ENCODE data around the gene CD40. TPM values are rescaled to one million over a fixed set of nuclear protein-coding genes. Genes with fewer than 3 reads are reported as not detected.
A peak's percentile ranks its signal among the peaks of the same experiment; 100 is the strongest.

Gene CD40
- total RNA-seq, 3 donors from 2014 or later, result 7.6 to 29.2 (median 10.6) TPM

DNA sequence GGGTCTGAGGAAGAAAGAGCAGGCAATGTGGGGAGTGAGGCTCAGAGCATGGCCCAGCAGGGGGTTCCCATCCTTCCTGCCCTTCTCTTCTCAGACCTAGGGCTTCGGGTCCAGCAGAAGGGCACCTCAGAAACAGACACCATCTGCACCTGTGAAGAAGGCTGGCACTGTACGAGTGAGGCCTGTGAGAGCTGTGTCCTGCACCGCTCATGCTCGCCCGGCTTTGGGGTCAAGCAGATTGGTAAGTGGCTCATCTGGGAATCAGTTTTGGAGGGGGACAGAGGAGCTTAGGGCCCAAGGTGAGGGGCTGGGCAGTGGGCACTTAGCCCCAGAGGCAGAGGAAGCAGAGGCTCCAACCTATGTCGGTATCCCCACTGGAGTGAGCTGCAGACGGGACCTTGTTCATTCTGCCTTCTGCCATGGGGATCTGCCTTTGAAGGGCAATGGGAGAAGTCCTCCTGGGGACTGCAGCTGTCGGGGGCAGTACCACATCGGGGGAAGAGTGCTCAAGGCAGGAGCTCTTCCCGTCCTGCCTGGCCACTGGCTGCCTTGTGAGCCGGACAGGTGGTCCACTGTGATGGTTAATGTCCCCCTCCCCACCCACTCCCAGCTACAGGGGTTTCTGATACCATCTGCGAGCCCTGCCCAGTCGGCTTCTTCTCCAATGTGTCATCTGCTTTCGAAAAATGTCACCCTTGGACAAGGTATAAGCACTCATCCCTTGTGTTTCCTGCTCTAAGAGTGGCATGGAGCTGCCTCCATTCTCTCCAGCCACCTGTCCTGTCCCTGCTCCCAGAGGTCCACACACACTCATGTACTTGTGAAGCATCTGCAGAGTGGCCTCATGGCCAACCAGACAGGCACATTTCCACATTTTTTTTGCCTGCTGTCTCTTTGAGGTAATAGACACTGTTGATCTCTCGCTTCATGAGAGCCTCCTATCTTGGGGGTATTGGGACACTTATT is 4.7 kb downstream of the CD40 start:
- Mint-ChIP-seq H3K36me3 (ENCODE audit: insufficient read depth) (peaks cover 7% of the 10 kb centered on the region), H3K9me3 (no peaks in the 10 kb centered on the region), H3K4me3 (no peak overlapping the region), H3K27me3 (ENCODE audit: low read depth) (peaks cover 3% of the 10 kb centered on the region), H3K4me1 (ENCODE audit: low read depth) (peaks cover 12% of the 10 kb centered on the region)
- DNase-seq (no peak), ATAC-seq (no peak)

GRCh38 chr20:46123482-46124245 is 5.5 kb downstream of the CD40 start:
- H3K4me1 Mint-ChIP-seq (ENCODE audit: low read depth), result peaks cover 7% of the 10 kb centered on the region
- DNase-seq, result no peak
- no peak for ATAC-seq
- peaks cover 3% of the 10 kb centered on the region for H3K27me3 Mint-ChIP-seq (ENCODE audit: low read depth)
- no peak overlapping the region for H3K4me3 Mint-ChIP-seq
- H3K9me3 Mint-ChIP-seq, result no peaks in the 10 kb centered on the region
- H3K36me3 Mint-ChIP-seq (ENCODE audit: insufficient read depth), result peaks cover 7% of the 10 kb centered on the region

DNA sequence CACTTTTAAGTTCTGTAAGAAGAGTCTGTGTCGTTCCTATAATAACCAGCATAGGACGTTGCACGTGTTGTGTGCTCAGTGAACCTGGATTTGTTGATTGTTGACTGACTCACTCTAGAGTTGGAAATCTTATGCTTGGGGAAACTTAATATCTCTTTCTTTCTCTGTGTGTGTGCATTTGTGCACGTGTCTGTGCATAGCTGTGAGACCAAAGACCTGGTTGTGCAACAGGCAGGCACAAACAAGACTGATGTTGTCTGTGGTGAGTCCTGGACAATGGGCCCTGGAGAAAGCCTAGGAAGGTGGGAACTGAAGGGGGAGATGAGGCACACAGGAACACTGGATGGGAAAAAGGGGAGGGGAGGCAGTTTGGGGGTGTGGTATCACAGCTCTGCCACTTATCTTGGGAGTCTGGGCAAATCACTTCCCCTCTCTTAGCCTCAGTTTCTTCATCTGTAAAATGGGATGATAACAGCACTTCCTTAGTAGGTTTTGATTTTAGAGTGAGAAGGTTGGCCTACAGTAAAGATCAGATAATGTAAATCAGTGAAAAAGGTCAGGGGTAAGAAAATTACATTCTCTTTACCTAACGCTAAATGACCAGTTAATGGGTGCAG is 8.4 kb downstream of the CD40 start:
- Mint-ChIP-seq H3K27me3 (ENCODE audit: low read depth) (peaks cover 14% of the 10 kb centered on the region), H3K36me3 (ENCODE audit: insufficient read depth) (peaks cover 7% of the 10 kb centered on the region), H3K4me3 (no peak overlapping the region), H3K9me3 (no peaks in the 10 kb centered on the region), H3K4me1 (ENCODE audit: low read depth) (no peaks in the 10 kb centered on the region)
- no peak for ATAC-seq
- DNase-seq, result no peak

GRCh38 chr20:46127396-46128010 is 9.4 kb downstream of the CD40 start:
- no peaks in the 10 kb centered on the region for H3K4me1 Mint-ChIP-seq (ENCODE audit: low read depth)
- peaks cover 21% of the 10 kb centered on the region for H3K27me3 Mint-ChIP-seq (ENCODE audit: low read depth)
- ATAC-seq, result no peak
- no peak for DNase-seq
- H3K4me3 Mint-ChIP-seq, result no peak overlapping the region
- no peaks in the 10 kb centered on the region for H3K9me3 Mint-ChIP-seq
- H3K36me3 Mint-ChIP-seq (ENCODE audit: insufficient read depth), result peaks cover 7% of the 10 kb centered on the region

DNA sequence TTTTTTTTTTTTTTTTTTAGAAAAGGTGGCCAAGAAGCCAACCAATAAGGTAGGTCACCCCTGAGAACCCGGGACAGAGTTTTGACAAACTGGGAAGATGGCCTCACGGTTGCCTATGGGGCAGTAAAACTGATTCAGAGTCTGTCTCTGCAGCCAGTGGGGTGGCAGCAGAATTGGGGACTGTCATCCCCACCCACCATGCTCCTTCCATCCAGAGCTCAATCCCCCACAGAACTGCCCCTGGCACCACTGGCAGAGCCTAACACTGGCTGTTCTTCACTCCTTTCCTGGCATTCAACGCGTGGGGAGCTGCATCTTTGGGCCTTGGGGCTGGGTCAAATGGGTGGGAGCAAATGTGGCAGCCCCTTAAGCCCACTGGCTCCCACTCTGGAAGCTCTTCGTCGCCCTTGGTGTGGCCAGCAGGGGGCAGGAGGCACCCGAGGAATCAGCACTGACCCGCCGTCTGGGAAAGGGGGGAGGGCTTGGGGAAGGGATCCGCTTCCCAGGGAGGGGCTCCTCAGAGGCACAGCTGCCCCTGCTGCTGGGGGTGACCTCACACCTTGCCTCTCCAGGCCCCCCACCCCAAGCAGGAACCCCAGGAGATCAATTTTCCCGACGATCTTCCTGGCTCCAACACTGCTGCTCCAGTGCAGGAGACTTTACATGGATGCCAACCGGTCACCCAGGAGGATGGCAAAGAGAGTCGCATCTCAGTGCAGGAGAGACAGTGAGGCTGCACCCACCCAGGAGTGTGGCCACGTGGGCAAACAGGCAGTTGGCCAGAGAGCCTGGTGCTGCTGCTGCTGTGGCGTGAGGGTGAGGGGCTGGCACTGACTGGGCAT is 10.4 kb downstream of the CD40 start:
- Mint-ChIP-seq H3K36me3 (ENCODE audit: insufficient read depth) (peaks cover 7% of the 10 kb centered on the region), H3K27me3 (ENCODE audit: low read depth) (peaks cover 26% of the 10 kb centered on the region), H3K9me3 (no peaks in the 10 kb centered on the region), H3K4me1 (ENCODE audit: low read depth) (peaks cover 2% of the 10 kb centered on the region), H3K4me3 (no peak overlapping the region)
- DNase-seq (no peak), ATAC-seq (no peak)

DNA sequence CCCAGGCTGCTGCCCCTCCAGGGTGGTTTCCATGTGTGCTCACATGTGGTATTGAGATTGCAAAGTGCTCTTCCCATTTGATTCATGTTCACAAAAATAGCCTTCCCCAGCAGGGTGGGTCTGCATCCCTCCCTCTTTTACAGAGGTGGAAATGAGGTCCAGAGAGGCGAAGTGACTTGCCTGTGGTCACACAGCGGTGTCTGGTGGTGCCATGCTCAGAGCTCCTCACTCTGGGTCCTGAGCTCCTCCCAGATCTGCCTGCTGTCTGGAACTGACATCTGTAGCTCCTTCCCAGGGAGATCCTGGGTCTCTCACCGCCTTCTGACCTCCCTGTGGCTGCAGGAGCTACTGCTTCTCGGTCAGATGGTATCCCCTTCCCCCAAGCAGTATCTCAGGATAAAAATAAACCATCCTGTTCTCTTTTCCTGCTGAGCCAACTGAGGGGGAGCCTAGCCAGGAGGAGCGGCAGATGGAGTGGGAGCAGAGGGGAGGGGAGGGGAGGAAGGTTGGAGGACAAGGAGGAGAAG is 11.9 kb downstream of the CD40 start:
- Mint-ChIP-seq H3K36me3 (ENCODE audit: insufficient read depth) (peaks cover 3% of the 10 kb centered on the region), H3K27me3 (ENCODE audit: low read depth) (peaks cover 34% of the 10 kb centered on the region), H3K4me1 (ENCODE audit: low read depth) (peaks cover 2% of the 10 kb centered on the region), H3K9me3 (no peaks in the 10 kb centered on the region), H3K4me3 (no peak overlapping the region)
- ATAC-seq (no peak), DNase-seq (no peak)

GRCh38 chr20:46130534-46130933 is 12.4 kb downstream of the CD40 start:
- H3K36me3 Mint-ChIP-seq (ENCODE audit: insufficient read depth), result peaks cover 3% of the 10 kb centered on the region
- peaks cover 37% of the 10 kb centered on the region for H3K27me3 Mint-ChIP-seq (ENCODE audit: low read depth)
- ATAC-seq (no peak), DNase-seq (no peak)
- H3K9me3 Mint-ChIP-seq, result no peaks in the 10 kb centered on the region
- H3K4me3 Mint-ChIP-seq, result no peak overlapping the region
- peaks cover 2% of the 10 kb centered on the region for H3K4me1 Mint-ChIP-seq (ENCODE audit: low read depth)

DNA sequence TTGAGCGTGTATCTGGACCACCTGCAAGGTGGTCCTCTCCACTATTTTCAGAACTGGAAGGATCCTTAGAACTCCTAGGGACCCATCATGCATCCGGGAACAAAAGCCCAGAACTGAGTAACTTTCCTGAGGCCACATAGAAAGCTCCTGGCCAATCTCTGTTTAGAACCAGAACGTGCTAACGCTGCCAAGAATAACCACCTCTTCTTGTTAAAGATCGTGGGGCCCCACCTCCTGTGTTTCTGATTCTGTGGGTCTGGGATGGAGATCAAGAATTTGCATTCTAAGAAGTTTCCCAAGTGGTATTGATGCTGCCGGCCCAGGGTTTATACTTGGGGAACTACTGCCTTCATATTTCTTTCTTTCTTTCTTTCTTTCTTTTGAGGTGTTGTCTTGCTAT is 13.3 kb downstream of the CD40 start:
- Mint-ChIP-seq H3K4me3 (no peak overlapping the region), H3K9me3 (no peaks in the 10 kb centered on the region), H3K27me3 (ENCODE audit: low read depth) (peaks cover 41% of the 10 kb centered on the region), H3K36me3 (ENCODE audit: insufficient read depth) (peaks cover 3% of the 10 kb centered on the region), H3K4me1 (ENCODE audit: low read depth) (peaks cover 2% of the 10 kb centered on the region)
- no peak for DNase-seq
- ATAC-seq, result no peak

DNA sequence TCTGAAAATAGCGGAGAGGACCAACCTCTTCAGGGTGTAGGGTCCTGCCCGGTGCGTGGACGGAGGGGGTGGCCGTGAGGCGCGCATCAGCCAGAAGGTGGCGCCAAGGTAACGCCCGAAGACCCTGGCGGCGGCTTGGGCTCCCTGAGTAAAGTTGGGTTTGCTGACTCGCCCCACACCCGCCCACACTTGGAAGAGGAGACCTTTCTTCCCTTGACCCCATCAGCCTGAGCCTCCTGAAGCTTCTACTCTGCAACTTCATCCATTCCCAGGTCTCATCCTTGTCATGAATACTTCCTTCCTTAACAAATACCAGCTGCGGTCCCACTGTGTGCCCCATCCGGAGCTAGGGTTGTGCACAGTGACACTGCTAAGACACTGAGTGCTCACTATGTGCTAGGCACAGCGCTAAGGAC is 14.6 kb downstream of the CD40 start:
- Mint-ChIP-seq H3K36me3 (ENCODE audit: insufficient read depth) (peaks cover under 1% of the 10 kb centered on the region), H3K4me3 (no peak overlapping the region), H3K9me3 (no peaks in the 10 kb centered on the region), H3K27me3 (ENCODE audit: low read depth) (peaks cover 45% of the 10 kb centered on the region), H3K4me1 (ENCODE audit: low read depth) (peaks cover 2% of the 10 kb centered on the region)
- ATAC-seq (peak; percentile 81 to 92), DNase-seq (peak; percentile 53)

DNA sequence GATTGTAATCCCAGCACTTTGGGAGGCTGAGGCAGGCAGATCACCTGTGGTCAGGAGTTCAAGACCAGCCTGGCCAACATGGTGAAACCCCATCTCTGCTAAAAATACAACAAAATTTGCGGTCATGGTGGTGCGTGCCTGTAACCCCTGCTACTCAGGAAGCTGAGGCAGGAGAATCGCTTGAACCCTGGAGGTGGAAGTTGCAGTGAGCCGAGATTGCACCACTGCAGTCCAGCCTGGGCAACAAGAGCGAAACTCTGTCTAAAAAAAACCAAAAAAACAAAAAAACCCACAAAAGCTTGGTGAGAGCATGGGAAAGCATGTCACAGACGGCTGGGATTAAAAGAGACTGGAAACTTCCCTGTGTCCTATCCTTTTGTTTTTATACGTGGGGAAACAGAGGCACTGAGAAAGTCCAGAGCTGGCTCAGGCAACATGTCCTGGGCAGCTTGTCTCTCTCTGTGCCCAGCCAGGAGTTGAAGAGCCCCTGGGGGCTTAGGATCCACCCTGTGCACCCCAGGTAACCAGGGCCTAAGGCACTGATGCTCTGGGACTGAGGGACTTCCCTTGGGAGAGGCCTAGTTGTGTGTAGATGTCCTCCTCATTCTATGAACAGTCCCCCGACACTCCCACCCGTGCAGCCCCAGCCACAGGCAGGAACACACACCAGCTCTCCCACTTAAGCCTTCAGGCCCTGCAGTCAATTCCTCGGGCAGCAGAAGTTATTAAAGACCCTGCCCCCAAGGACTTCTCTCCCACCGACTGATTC is 16.0 kb downstream of the CD40 start:
- no peak for ATAC-seq
- H3K4me3 Mint-ChIP-seq, result no peak overlapping the region

DNA sequence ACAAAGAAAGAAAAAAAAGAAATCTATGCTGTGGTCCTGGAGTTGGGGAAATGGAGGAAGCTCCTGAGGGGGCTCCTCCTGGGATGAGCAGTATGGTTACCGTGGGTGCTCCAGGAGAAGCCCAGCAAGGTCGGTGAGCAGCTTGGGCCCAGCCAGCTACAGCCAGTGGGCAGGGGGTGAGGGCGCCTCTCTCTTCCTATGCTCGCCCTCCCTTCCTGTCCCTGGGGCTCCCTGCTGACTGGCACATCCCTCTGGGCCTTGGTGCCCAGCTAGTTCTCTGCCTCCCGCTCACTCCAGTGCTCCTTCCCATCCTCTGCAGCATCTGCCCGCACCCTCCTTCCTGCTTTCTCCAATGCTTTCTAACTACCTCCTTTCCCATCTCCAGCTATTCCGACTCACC is 16.6 kb downstream of the CD40 start:
- DNase-seq, result no peak
- peaks cover 2% of the 10 kb centered on the region for H3K4me1 Mint-ChIP-seq (ENCODE audit: low read depth)
- no peak overlapping the region for H3K4me3 Mint-ChIP-seq
- peaks cover 53% of the 10 kb centered on the region for H3K27me3 Mint-ChIP-seq (ENCODE audit: low read depth)
- ATAC-seq, result no peak
- no peaks in the 10 kb centered on the region for H3K9me3 Mint-ChIP-seq
- H3K36me3 Mint-ChIP-seq (ENCODE audit: insufficient read depth), result no peaks in the 10 kb centered on the region

More for the DNA sequence above, 16.0 kb downstream of the CD40 start:
- Mint-ChIP-seq H3K4me1 (ENCODE audit: low read depth) (peaks cover 2% of the 10 kb centered on the region), H3K9me3 (no peaks in the 10 kb centered on the region), H3K36me3 (ENCODE audit: insufficient read depth) (no peaks in the 10 kb centered on the region), H3K27me3 (ENCODE audit: low read depth) (peaks cover 48% of the 10 kb centered on the region)
- DNase-seq, result no peak

DNA sequence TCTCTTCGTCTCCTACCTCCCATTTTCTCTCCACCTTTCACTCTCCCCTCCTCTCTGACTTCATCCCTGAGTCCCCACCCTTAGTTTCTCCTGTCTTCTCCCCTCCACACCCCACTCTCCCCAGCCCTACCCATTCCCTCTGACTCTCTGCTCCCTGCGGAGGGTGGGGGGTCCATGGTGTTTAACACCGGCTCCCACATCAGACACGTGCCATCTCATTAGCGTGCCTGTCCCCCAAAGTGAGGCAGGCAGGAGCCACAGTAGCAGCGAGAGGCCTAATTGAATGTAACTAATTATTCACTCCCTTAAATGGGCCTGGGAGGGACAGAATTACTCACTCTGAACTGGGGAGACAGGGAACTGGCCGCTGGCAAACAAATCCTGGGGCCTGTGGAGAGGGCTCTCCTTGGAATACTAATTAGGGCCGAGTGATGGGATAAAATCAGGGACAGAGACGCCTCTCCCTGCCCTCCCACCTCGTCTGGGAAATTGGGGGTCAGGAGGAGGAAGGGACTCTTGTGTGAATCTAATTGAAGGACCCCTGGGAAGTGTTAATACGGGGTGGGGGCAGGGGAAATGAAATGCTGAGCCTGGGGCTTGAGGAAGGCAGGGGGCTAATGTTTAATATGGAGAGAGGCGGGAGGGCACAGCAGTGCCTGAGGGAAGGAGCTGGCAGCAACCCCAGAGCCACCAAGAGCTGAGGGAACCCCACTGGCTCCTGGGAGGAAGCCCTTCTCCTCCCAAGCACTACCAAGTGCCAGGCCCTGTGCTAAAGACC is 17.9 kb downstream of the CD40 start:
- H3K27me3 Mint-ChIP-seq (ENCODE audit: low read depth), result peaks cover 50% of the 10 kb centered on the region
- H3K4me3 Mint-ChIP-seq, result no peak overlapping the region
- H3K9me3 Mint-ChIP-seq, result no peaks in the 10 kb centered on the region
- ATAC-seq, result no peak
- peaks cover 2% of the 10 kb centered on the region for H3K4me1 Mint-ChIP-seq (ENCODE audit: low read depth)
- no peaks in the 10 kb centered on the region for H3K36me3 Mint-ChIP-seq (ENCODE audit: insufficient read depth)
- no peak for DNase-seq

Measured in activated T-cell treated with anti-CD3 and anti-CD28 coated beads, Interleukin-2, amount 50 U/mL, for 4 hours (primary cell).